Measurements from ENCODE around the gene ERC2. TPM values are rescaled to one million over a fixed set of nuclear protein-coding genes. Genes with fewer than 3 reads are reported as not detected.

The ERC2 gene
- total RNA-seq, 4 donors from 2014 or later: 5.3 to 8.8 (median 7.8) TPM

DNA sequence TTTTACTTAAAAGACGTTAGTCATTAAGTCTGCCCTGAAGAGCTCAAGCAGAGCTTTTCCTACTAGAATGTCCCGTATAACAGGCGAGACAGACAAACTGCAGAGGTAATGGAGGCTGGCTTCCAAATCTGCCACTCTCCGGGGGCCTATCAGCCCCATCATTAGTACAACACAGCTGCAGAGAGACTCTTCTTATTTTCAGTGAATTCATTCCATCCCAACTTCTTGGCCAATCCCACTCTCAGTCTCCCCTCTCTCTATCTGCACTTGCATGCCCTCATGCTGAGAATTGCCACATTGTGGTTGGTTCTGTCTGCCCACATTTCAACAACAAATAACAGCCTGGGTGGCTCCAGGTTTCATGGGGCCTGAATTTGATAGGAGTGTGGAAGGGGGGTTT, 412.7 kb downstream of the ERC2 start:
- no peaks in the 10 kb centered on the region for H3K27me3 ChIP-seq
- DNase-seq: no peak
- TF ChIP-seq CTCF (IDR thresholded peaks at IDR 0.05) (no peak), POLR2A (IDR thresholded peaks at IDR 0.05) (no peak)
- WGBS, 2 donors: 67 to 78% methylated on average over 4 of the region's 4 CpGs
- no peaks in the 10 kb centered on the region for H3K36me3 ChIP-seq
- no peaks in the 10 kb centered on the region for H3K9me3 ChIP-seq
- no peak overlapping the region for H3K4me3 ChIP-seq (replicated peaks in 1 of 3)
- intact Hi-C loops (cut with DNase I): no loop called here
- H3K4me1 ChIP-seq: no peaks in the 10 kb centered on the region
- H3K27ac ChIP-seq: no peak overlapping the region

DNA sequence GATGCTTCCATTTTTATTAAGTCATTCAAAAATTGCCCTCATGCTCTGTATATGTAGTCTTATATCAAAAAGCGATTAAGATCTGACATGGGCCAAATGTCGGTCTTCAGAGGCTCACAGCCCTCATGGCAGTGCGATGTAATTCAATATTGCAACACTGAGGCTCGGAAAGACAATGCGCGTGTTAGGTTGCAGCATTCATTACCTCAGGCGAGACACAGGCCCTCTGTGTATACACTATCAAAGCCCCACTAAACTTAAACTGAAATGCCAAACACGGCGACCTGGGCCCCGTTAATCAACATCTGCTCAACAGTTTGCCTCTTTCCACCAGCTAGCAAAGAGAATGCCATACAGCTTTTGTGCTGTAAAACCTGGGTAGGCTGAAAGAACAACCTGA, 413.4 kb downstream of the ERC2 start:
- Histone ChIP-seq H3K27ac (no peak overlapping the region), H3K36me3 (no peaks in the 10 kb centered on the region), H3K27me3 (no peaks in the 10 kb centered on the region), H3K4me3 (replicated peaks in 1 of 3) (no peak overlapping the region), H3K9me3 (no peaks in the 10 kb centered on the region), H3K4me1 (no peaks in the 10 kb centered on the region)
- 85 to 87% methylated on average over 10 of the region's 10 CpGs for WGBS, 2 donors
- intact Hi-C loops (cut with DNase I): no loop called here
- DNase-seq: no peak
- TF ChIP-seq CTCF (IDR thresholded peaks at IDR 0.05) (no peak), POLR2A (IDR thresholded peaks at IDR 0.05) (no peak)

- no peaks in the 10 kb centered on the region for H3K27me3 ChIP-seq
- H3K36me3 ChIP-seq: no peaks in the 10 kb centered on the region
- no peak overlapping the region for H3K4me3 ChIP-seq (replicated peaks in 1 of 3)
- no peaks in the 10 kb centered on the region for H3K4me1 ChIP-seq
- H3K27ac ChIP-seq: no peak overlapping the region
- DNase-seq: no peak
- no peak for TF ChIP-seq POLR2A (IDR thresholded peaks at IDR 0.05)
- no peak for TF ChIP-seq CTCF (IDR thresholded peaks at IDR 0.05)
- WGBS, 2 donors: 55 to 66% methylated on average over 3 of the region's 3 CpGs
- intact Hi-C loops (cut with DNase I): no loop called here
- H3K9me3 ChIP-seq: no peaks in the 10 kb centered on the region
Measured at GRCh38 chr3:56053727-56054126, 414.5 kb downstream of the ERC2 start.

DNA sequence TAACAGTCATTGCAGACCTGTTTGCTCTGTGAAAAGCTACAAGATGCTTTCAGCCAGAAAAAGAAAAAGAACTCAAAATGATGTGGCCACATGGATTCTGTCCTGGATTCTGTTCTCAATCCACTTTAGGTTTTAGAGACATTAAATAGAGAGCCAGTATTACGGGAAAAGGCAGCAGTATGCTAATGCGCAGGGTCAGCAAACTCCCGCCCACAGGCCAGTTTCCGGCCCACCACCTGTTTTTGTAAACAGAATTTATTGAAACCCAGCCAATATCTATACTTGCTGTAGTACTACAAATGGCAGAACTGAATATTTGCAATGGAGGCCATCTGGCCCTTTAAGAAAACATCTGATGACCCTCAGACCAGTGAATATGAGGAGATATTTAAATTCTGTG, 416.1 kb downstream of the ERC2 start:
- Histone ChIP-seq H3K4me3 (replicated peaks in 1 of 3) (no peak overlapping the region), H3K36me3 (no peaks in the 10 kb centered on the region), H3K4me1 (no peaks in the 10 kb centered on the region), H3K27ac (no peak overlapping the region), H3K9me3 (no peaks in the 10 kb centered on the region), H3K27me3 (no peaks in the 10 kb centered on the region)
- intact Hi-C loops (cut with DNase I): no loop called here
- no peak for DNase-seq
- TF ChIP-seq CTCF (IDR thresholded peaks at IDR 0.05) (no peak), POLR2A (IDR thresholded peaks at IDR 0.05) (no peak)
- WGBS, 2 donors: 62 to 89% methylated on average over 4 of the region's 4 CpGs

GRCh38 chr3:56051052-56051451, 417.2 kb downstream of the ERC2 start:
- Histone ChIP-seq H3K36me3 (no peaks in the 10 kb centered on the region), H3K27ac (no peak overlapping the region), H3K9me3 (no peaks in the 10 kb centered on the region), H3K4me1 (no peaks in the 10 kb centered on the region), H3K4me3 (replicated peaks in 1 of 3) (no peak overlapping the region), H3K27me3 (no peaks in the 10 kb centered on the region)
- TF ChIP-seq POLR2A (IDR thresholded peaks at IDR 0.05): no peak
- no peak for TF ChIP-seq CTCF (IDR thresholded peaks at IDR 0.05)
- intact Hi-C loops (cut with DNase I): no loop called here
- no peak for DNase-seq
